Natural killer cell (primary cell): ENCODE data around the gene ARSK. TPM values are rescaled to one million over a fixed set of nuclear protein-coding genes. Genes with fewer than 3 reads are reported as not detected.

Source experiments
- ATAC-seq, 3 donors: fragments of 150-1000 bp in 2 of 3; fragments of 200-7000 bp in 1 of 3; cut with Tn5 transposase; 1 replicate in 1 of 3; 2 replicates in 2 of 3; pipeline ENCODE4 v1.10.0; 2021; ENCODE audit warnings: mild to moderate bottlenecking in 2 of 3, moderate library complexity in 2 of 3
- DNase-seq, 2 donors: peaks; one replicate each; pipeline versions ENCODE4 v3.0.0 to v3.0.0-alpha.2; 2013 to 2021; ENCODE audit warnings: mixed read lengths in 1 of 2
- H3K27ac ChIP-seq: one replicate; pipeline ENCODE4 v1.5.1; 2013; ENCODE audit warnings: mild to moderate bottlenecking, low read length
- H3K27me3 ChIP-seq: one replicate; pipeline ENCODE4 v1.6.1; 2013; ENCODE audit warnings: low read length; ENCODE audit not compliant: control insufficient read depth, insufficient read depth
- H3K36me3 ChIP-seq: one replicate; pipeline ENCODE4 v1.6.1; 2013; ENCODE audit warnings: low read length; ENCODE audit not compliant: control insufficient read depth, insufficient read depth
- H3K4me1 ChIP-seq: one replicate; pipeline ENCODE4 v1.6.1; 2013; ENCODE audit warnings: low read length; ENCODE audit not compliant: control insufficient read depth, insufficient read depth
- H3K4me3 ChIP-seq: one replicate; pipeline ENCODE4 v1.5.1; 2013; ENCODE audit warnings: low read length
- H3K9me3 ChIP-seq: one replicate; pipeline ENCODE4 v1.6.1; 2013; ENCODE audit warnings: low read length; ENCODE audit not compliant: control insufficient read depth, insufficient read depth
- H3K27ac Mint-ChIP-seq, 2 donors: one replicate each; pipeline ENCODE4 v1.8.0; 2022; ENCODE audit warnings: mild to moderate bottlenecking in 2 of 2, mixed read lengths in 2 of 2, moderate library complexity in 1 of 2
- H3K27me3 Mint-ChIP-seq, 2 donors: one replicate each; pipeline ENCODE4 v1.8.0; 2022; ENCODE audit warnings: low read depth in 2 of 2, mixed read lengths in 2 of 2
- H3K36me3 Mint-ChIP-seq: one replicate; pipeline ENCODE4 v1.8.0; 2022; ENCODE audit warnings: mixed read lengths
- H3K4me1 Mint-ChIP-seq, 2 donors: one replicate each; pipeline ENCODE4 v1.8.0; 2022; ENCODE audit warnings: mixed read lengths in 2 of 2
- H3K4me3 Mint-ChIP-seq: one replicate; pipeline ENCODE4 v1.8.0; 2022; ENCODE audit warnings: mild to moderate bottlenecking, moderate library complexity, mixed read lengths
- H3K9me3 Mint-ChIP-seq, 2 donors: one replicate each; pipeline ENCODE4 v1.8.0; 2022; ENCODE audit warnings: mixed read lengths in 2 of 2
- WGBS: methylation state at CpG from one replicate; pipeline ENCODE4 v1.1.7; 2013; ENCODE audit warnings: missing lambda C conversion rate; ENCODE audit not compliant: insufficient coverage; 5-methylcytosine and 5-hydroxymethylcytosine counted together
- intact Hi-C: fragments of 100-400 bp; cut with micrococcal nuclease; formaldehyde crosslinking; loops from one replicate; pipeline ENCODE4 v1.14.2; 2022
- total RNA-seq, 4 donors: library from RNA; stranded (reverse); fragments of 120-200 nt in 1 of 4; gene quantifications; one replicate each; pipeline versions ENCODE4 v1.2.3 to v1.2.4, GENCODE V29; 2013 to 2022
- TF ChIP-seq, protein P1 (sequence below): fragments of 200-600 bp; IDR thresholded peaks from one replicate; pipeline ENCODE4 v1.8.0; 2022; ENCODE audit warnings: antibody characterized with exemption

The ARSK gene
- total RNA-seq, 3 donors from 2014 or later (not counting 1 experiment from before 2014, with no cell fraction given) = 2.8 to 5.8 (median 3.5) TPM

DNA sequence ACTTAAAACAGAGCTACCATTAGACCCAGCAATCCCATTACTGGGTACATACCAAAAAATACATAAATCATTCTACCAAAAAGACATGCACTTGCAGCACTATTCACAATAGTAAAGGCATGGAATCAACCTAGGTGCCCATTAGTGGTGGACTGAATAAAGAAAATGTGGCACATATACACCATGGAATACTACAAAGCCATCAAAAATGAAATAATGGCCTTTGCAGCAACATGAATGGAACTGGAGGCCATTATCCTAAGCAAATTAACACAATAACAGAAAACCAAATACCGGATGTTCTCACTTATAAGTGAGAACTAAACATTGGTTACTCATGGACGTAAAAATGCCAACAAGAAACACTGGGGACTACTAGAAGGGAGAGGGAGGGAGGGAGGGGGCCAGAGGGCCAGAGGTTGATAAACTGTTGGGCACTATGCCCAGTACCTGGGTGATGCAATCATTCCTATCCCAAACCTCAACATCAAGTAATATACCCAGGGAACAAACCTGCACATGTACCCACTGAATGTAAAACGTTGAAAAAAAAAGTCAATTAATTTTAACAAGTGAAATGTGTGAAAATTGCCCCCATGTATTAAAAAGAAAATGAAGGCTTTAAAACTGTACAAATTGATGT is 40.5 kb downstream of the ARSK start:
- Histone ChIP-seq H3K4me3 (no peak overlapping the region), H3K27me3 (no peaks in the 10 kb centered on the region), H3K36me3 (peaks cover 2% of the 10 kb centered on the region), H3K4me1 (no peaks in the 10 kb centered on the region), H3K9me3 (no peaks in the 10 kb centered on the region), H3K27ac (no peak overlapping the region)
- ATAC-seq = no peak
- no peak overlapping the region for H3K27ac Mint-ChIP-seq
- 86% methylated on average over 1 of the region's 3 CpGs for whole genome bisulfite sequencing
- TF ChIP-seq, protein P1, sequence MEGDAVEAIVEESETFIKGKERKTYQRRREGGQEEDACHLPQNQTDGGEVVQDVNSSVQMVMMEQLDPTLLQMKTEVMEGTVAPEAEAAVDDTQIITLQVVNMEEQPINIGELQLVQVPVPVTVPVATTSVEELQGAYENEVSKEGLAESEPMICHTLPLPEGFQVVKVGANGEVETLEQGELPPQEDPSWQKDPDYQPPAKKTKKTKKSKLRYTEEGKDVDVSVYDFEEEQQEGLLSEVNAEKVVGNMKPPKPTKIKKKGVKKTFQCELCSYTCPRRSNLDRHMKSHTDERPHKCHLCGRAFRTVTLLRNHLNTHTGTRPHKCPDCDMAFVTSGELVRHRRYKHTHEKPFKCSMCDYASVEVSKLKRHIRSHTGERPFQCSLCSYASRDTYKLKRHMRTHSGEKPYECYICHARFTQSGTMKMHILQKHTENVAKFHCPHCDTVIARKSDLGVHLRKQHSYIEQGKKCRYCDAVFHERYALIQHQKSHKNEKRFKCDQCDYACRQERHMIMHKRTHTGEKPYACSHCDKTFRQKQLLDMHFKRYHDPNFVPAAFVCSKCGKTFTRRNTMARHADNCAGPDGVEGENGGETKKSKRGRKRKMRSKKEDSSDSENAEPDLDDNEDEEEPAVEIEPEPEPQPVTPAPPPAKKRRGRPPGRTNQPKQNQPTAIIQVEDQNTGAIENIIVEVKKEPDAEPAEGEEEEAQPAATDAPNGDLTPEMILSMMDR = no peak
- no peaks in the 10 kb centered on the region for H3K9me3 Mint-ChIP-seq
- intact Hi-C loops = no loop called here
- H3K27me3 Mint-ChIP-seq = no peaks in the 10 kb centered on the region
- H3K4me1 Mint-ChIP-seq = peaks cover 0 to 6% of the 10 kb centered on the region in 2 donors
- no peaks in the 10 kb centered on the region for H3K36me3 Mint-ChIP-seq
- H3K4me3 Mint-ChIP-seq = no peak overlapping the region
- DNase-seq = no peak

DNA sequence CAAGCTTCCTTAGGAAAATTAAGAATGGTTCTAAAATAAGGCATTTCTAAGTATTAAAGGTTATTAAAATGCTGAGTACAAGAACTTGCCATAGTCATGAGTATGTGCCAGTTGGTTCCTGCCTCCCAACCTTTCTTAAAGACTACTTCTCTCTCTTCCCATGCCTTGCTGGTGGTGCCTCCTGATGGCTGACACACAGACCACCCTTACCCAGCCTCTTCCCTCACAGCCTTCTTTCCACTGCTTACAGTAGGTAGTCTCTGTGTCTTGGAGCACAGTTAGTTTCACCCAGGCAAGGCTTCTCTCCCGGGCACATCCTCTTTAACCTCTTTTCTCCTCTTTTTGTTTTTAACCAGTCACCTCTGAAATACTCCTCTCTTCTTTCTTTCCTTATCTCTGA is 44.4 kb downstream of the ARSK start:
- TF ChIP-seq, protein P1 = no peak
- Mint-ChIP-seq H3K4me3 (no peak overlapping the region), H3K4me1 (no peaks in the 10 kb centered on the region), H3K36me3 (no peaks in the 10 kb centered on the region), H3K27ac (no peak overlapping the region), H3K27me3 (no peaks in the 10 kb centered on the region), H3K9me3 (no peaks in the 10 kb centered on the region)
- WGBS = 100% methylated on average over 1 of the region's 1 CpG
- no peak overlapping the region for H3K4me3 ChIP-seq
- intact Hi-C loops = no loop called here
- ATAC-seq (no peak), DNase-seq (no peak)
- no peak overlapping the region for H3K27ac ChIP-seq
- H3K36me3 ChIP-seq = peaks cover 11% of the 10 kb centered on the region
- H3K27me3 ChIP-seq = no peaks in the 10 kb centered on the region
- H3K9me3 ChIP-seq = no peaks in the 10 kb centered on the region
- no peaks in the 10 kb centered on the region for H3K4me1 ChIP-seq

DNA sequence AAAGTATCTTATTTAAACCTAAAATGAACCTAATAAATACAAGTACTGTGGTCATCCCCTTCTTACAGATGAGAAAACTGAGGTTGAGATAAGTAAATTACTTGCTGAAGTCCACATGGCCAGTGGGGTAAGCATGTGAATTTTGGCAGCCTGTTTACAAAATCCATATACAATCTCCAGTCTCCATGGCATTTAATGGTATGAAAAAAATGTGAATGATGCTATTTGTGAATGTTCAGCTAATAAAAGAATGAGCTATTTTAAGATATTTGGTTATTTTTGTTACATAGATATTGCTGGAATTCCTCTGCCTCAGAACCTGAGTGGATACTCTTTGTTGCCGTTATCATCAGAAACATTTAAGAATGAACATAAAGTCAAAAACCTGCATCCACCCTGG is 45.7 kb downstream of the ARSK start:
- DNase-seq = no peak

More for the DNA sequence above, 45.7 kb downstream of the ARSK start:
- no peak overlapping the region for H3K4me3 ChIP-seq
- TF ChIP-seq, protein P1 = no peak
- ATAC-seq = no peak
- intact Hi-C loops = no loop called here
- H3K4me1 Mint-ChIP-seq = no peaks in the 10 kb centered on the region
- peaks cover 11% of the 10 kb centered on the region for H3K36me3 ChIP-seq
- H3K9me3 ChIP-seq = no peaks in the 10 kb centered on the region
- 91% methylated on average over 1 of the region's 1 CpG for WGBS
- no peaks in the 10 kb centered on the region for H3K27me3 ChIP-seq
- H3K27me3 Mint-ChIP-seq = no peaks in the 10 kb centered on the region
- H3K27ac Mint-ChIP-seq = no peak overlapping the region
- H3K4me3 Mint-ChIP-seq = no peak overlapping the region
- no peaks in the 10 kb centered on the region for H3K36me3 Mint-ChIP-seq
- no peaks in the 10 kb centered on the region for H3K9me3 Mint-ChIP-seq
- H3K27ac ChIP-seq = no peak overlapping the region
- H3K4me1 ChIP-seq = no peaks in the 10 kb centered on the region
